COR-L47 (cell line): Measurements from ENCODE around the gene LHPP.
"Not testable (repeated sequence)": the region's sequence is repeated elsewhere in the genome, so short reads cannot be mapped to it uniquely, and the experiment has no call there.

Source experiments
- DNase-seq: peaks from one replicate; lab custom pipeline; 2025; lab: John Stamatoyannopoulos, UW

LHPP gene

GRCh38 chr10:124537166-124537725 is 75.6 kb downstream of the LHPP start:
- no peak for DNase-seq

- no peak for DNase-seq
Measured at GRCh38 chr10:124537891-124538290, 76.3 kb downstream of the LHPP start.

- no peak for DNase-seq
Measured at GRCh38 chr10:124538706-124539105, 77.1 kb downstream of the LHPP start.

- no peak for DNase-seq
Measured at GRCh38 chr10:124539935-124540641, 78.5 kb downstream of the LHPP start.

- DNase-seq, result no peak
Measured at GRCh38 chr10:124541076-124541903, 79.7 kb downstream of the LHPP start.

- no peak for DNase-seq
Measured at GRCh38 chr10:124542336-124542735, 80.7 kb downstream of the LHPP start.

- DNase-seq, result no peak
Measured at GRCh38 chr10:124543146-124543545, 81.5 kb downstream of the LHPP start.

- no peak for DNase-seq
Measured at GRCh38 chr10:124543971-124544370, 82.3 kb downstream of the LHPP start.

- DNase-seq, result no peak
Measured at GRCh38 chr10:124544711-124545110, 83.1 kb downstream of the LHPP start.

- peak; percentile 55 for DNase-seq
Measured at GRCh38 chr10:124545351-124546054, 83.9 kb downstream of the LHPP start.

- peak; percentile 46 for DNase-seq
Measured at GRCh38 chr10:124546055-124546369, 84.4 kb downstream of the LHPP start.

GRCh38 chr10:124546957-124547646 is 85.5 kb downstream of the LHPP start:
- DNase-seq, result no peak

- no peak for DNase-seq
Measured at GRCh38 chr10:124547647-124548168, 86.1 kb downstream of the LHPP start.

GRCh38 chr10:124549171-124549570 is 87.5 kb downstream of the LHPP start:
- not testable (repeated sequence) for DNase-seq

- no peak for DNase-seq
Measured at GRCh38 chr10:124550293-124551034, 88.8 kb downstream of the LHPP start.

- no peak for DNase-seq
Measured at GRCh38 chr10:124551097-124551496, 89.5 kb downstream of the LHPP start.

- no peak for DNase-seq
Measured at GRCh38 chr10:124551755-124552154, 90.1 kb downstream of the LHPP start.

- DNase-seq, result no peak
Measured at GRCh38 chr10:124552691-124553276, 91.2 kb downstream of the LHPP start.

GRCh38 chr10:124554085-124554858 is 92.6 kb downstream of the LHPP start:
- no peak for DNase-seq

GRCh38 chr10:124557167-124557566 is 95.5 kb downstream of the LHPP start:
- no peak for DNase-seq
